HUDEP-2 (cell line): ENCODE results near the gene DNALI1.
"Not testable (repeated sequence)": the region's sequence is repeated elsewhere in the genome, so short reads cannot be mapped to it uniquely, and the experiment has no call there.

ENCODE experiments used
- DNase-seq, 76 experiments: peaks; one replicate each; lab custom pipeline; 2025; ENCODE audit not compliant: unreplicated experiment in 76 of 76; lab: John Stamatoyannopoulos, UW

Gene DNALI1

DNA sequence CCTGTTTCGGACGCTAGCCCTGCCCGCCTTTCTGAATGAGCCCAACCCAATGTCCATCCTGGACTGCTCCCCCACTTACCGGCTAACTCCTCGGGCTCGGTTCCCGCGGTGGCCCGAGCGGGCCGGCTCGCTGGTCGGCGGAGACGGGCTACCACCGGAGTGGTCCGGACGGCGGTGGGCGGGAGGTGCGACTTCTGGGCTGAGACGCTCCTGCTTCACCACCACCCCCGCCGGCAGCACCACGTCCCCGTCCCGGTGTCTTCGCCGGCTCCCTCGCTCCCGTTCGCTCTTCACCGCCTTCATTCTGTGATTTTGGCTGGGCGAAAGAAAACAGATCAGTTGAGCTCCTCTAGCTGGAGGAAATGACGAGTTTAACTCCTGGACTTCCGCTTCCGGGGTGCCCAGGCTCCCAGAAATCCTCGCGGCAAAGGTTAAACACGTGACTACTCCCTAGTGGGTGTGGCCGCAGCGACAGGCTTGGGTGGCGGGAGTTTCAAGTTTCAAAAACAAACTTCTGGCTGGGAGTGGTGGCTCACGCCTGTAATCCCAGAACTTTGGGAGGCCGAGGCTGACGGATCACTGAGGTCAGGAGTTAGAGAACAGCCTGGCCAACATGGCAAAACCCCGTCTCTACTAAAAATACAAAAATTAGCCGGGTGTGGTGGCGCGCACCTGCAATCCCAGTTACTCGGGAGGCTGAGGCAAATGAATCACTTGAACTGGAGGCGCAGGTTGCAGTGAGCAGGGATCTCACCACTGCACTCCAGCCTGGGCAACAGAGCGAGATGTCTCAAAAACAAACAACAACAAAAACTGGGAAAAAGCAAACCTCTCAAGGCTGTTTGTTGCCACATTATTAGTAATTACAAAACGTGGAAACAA, 2.6 kb upstream of the DNALI1 start, which contains the start of gene SNIP1:
Gene SNIP1, minus strand, starts transcription at position 367 of the 882 bp plus-strand sequence. Its CDS starts 64 bp downstream, at position 303.
- DNase-seq: peak in 74 of 76 experiments; percentile 9 to 92 (median 81)

- no peak for DNase-seq
Measured at GRCh38 chr1:37557402-37557801, 662 bp downstream of the DNALI1 start.

DNA sequence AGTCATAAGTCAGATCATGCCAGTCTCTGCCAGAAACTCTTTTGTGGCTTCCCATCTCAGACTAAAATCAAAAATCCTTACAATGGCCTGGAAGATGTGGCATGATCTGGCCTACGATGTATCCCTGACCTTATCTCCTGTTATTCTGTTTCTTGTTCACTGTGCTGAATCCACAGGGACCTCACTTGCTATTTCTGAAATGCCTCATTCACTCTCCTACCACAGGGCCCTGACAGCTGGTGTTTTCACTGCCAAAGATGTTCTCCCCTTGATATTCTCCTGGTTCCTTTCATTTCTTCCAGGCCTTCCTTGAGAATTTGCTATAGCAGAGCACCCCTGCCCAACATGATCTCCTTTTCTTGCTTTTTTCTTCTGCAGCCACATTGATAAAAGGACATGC, 1.7 kb downstream of the DNALI1 start:
- no peak for DNase-seq

GRCh38 chr1:37559080-37559479, 2.3 kb downstream of the DNALI1 start:
- no peak for DNase-seq

DNA sequence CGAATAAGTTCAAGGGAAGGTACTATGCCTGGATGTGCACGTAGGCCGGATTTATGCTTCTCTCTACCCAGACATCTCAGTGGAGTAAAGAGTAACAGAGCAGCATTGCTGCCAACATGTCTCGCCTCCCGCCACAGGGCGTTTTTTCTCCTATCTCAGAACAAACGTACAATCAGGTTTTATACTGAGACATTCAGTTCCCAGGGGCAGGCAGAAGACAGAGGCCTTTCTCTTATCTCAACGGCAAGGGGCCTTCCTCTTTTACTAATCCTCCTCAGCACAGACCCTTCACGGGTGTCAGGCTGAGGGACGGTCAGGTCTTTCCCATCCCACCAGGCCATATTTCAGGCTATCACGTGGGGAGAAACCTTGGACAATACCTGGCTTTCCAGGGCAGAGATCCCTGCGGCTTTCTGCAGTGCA, 3.2 kb downstream of the DNALI1 start:
- peak in 52 of 76 experiments; percentile 2 to 68 (median 27) for DNase-seq

- DNase-seq: no peak
Measured at GRCh38 chr1:37560401-37561132, 3.8 kb downstream of the DNALI1 start.

GRCh38 chr1:37561133-37562132, 4.7 kb downstream of the DNALI1 start:
- peak in 29 of 76 experiments; percentile 1 to 32 (median 15) for DNase-seq

- DNase-seq: no peak
Measured at GRCh38 chr1:37562984-37563383, 6.2 kb downstream of the DNALI1 start.

DNA sequence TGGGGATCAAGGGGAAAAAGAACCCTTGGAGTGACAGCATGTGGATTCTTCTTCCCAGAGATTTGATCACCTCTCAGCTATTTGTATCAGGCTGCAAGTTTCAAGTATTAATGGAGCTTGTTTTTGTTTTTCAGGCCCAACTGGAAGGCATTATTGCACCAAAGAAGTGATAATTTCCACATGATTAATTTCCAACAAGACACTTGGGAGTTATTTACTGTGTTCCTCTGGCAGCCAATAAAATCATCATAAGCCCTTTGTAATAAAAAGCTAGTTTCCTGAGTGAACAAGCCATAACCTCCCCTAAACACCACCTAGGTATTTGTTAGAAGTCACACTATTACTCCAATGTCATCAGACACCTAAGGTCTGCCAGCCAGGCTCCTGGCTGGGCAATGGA, 8.2 kb downstream of the DNALI1 start:
- DNase-seq: no peak

DNA sequence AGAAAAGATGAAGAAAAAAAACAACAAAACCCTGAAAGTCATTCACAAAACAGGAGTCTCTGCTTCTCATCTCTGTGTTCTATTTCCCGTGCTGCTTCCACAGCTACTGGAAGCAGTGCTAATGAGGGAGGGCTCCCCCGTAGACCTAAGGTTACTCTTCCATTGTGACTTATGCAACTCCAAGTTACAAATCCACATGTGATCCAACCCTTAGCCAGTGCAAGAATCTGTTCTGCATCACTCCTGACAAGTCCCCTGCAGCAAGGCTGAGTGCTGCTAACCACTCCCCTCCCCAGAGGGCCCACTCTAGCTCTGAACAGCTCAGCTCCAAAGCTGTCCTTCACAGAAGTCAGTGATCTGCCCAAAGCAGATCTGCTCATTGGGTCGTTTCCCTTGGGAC, 10.3 kb downstream of the DNALI1 start:
- no peak for DNase-seq

DNA sequence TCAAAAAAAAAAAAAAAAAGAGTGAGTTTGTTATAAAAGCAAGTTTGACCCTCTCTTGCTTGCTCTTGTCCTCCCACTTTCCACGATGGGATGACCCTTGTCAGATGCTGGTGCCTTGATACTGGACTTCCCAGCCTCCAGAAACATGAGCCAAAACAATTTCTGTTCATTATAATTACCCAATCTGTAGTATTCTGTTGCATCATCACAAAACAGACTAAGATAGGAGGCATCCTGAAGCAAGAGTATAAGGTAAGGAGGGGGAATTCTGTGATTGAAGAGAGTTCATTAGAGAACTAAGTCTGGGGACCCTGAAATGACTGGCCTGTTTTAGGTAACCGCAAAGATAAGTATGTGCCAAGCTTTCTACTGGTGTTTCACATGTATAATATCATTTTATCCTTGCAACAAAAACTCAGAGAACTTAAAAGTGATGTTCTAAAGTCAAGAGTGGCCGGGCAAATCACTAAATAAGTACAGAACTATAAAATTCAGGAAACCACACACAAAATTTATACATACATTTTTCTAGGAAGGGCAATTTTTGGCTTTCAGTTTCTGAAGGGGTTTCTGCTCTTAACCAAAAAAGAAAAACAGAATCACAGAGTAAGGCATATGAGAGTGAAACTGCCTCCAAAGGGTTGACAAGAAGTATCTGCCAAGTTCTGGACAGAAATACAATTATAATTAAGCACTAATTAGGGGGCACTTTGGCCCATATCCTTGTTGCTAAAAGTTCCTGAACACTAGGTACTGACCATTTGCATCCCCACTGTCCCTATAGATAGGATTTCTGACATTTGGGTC, 14.0 kb downstream of the DNALI1 start:
- no peak for DNase-seq

GRCh38 chr1:37574834-37575480, 18.2 kb downstream of the DNALI1 start:
- no peak for DNase-seq

- no peak for DNase-seq
Measured at GRCh38 chr1:37575692-37576091, 19.0 kb downstream of the DNALI1 start.

DNA sequence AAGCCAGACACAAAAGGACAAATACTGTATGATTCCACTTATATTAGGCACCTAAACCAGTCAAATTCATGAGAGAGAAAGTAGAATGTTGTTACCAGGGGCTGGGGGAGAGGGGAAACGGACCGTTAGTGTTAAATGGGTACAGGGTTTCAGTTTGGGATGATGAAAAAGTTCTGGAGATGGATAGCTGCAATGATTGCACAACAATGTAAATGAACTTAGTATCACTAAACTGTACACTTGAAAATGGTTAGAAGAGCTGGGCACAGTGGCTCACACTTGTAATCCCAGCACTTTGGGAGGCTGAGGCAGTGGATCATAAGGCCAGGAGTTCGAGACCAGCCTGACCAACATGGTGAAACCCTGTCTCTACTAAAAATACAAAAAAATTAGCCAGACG, 27.8 kb downstream of the DNALI1 start:
- not testable (repeated sequence) for DNase-seq

DNA sequence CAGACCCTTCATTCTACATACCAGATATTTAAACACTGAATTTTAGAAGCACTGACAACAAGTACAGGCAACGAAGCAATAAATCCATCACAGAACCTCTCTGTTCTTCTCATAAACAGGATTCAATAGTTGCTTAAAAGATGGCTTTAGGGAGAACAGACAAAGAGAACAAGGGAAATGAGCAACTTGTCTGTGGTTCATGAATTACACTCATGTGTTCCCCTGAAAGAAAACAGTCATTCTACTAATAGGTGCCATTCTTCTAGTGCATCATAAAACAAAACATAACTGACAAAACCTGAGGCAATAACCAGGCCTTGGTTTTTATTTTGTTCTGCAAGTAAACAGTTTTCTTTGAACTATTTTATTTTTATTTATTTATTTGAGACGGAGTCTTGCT, 32.2 kb downstream of the DNALI1 start:
- no peak for DNase-seq

- no peak for DNase-seq
Measured at GRCh38 chr1:37593726-37594125, 37.0 kb downstream of the DNALI1 start.

- DNase-seq: peak in 75 of 76 experiments; percentile 12 to 96 (median 89)
Measured at GRCh38 chr1:37595440-37596181, 38.9 kb downstream of the DNALI1 start, which contains the start of gene GNL2. Gene GNL2 (minus strand): TSS chr1:37595937. CDS start chr1:37595822, 115 bp downstream.

GRCh38 chr1:37596182-37596667, 39.5 kb downstream of the DNALI1 start:
- no peak for DNase-seq
